SK-N-SH treated with all-trans-retinoic acid at 6 μM for 48 hours (cell line): ENCODE data around the gene KRT86.
"Not testable (repeated sequence)": the region's sequence is repeated elsewhere in the genome, so short reads cannot be mapped to it uniquely, and the experiment has no call there.

Experiments
- ATAC-seq: fragments of 200-7000 bp; cut with Tn5 transposase; 3 replicates; pipeline ENCODE4 v1.9.1; 2020; ENCODE audit warnings: mild to moderate bottlenecking, moderate library complexity
- ARNTL ChIP-seq: fragments of 450-650 bp; formaldehyde crosslinking; IDR thresholded peaks from 2 replicates; pipeline ENCODE4 v1.5.0; 2020; ENCODE audit warnings: low read depth, mild to moderate bottlenecking, moderate library complexity, borderline replicate concordance
- BACH2 ChIP-seq: fragments of 250-450 bp; sonication (Bioruptor Pico); IDR thresholded peaks from 2 replicates; pipeline ENCODE4 v1.9.0; 2021; ENCODE audit warnings: mild to moderate bottlenecking, borderline replicate concordance
- CREB5 ChIP-seq: fragments of 250-450 bp; sonication (Bioruptor Pico); IDR thresholded peaks from 2 replicates; pipeline ENCODE4 v1.5.1; 2020; ENCODE audit warnings: low read depth, mild to moderate bottlenecking, moderate library complexity
- CSDC2 ChIP-seq: fragments of 250-450 bp; sonication (Bioruptor Pico); IDR thresholded peaks from 2 replicates; pipeline ENCODE4 v1.5.0; 2020; ENCODE audit warnings: mild to moderate bottlenecking, moderate library complexity
- ESRRG ChIP-seq: fragments of 250-450 bp; sonication (Bioruptor Pico); IDR thresholded peaks from 2 replicates; pipeline ENCODE4 v1.6.1; 2021; ENCODE audit warnings: mild to moderate bottlenecking
- GLIS3 ChIP-seq: fragments of 250-450 bp; sonication (Bioruptor Pico); IDR thresholded peaks from 2 replicates; pipeline ENCODE4 v1.5.0; 2020; ENCODE audit warnings: mild to moderate bottlenecking, moderate library complexity
- ISL1 ChIP-seq: fragments of 250-450 bp; sonication (Bioruptor Pico); IDR thresholded peaks from 2 replicates; pipeline ENCODE4 v2.1.2; 2022; ENCODE audit warnings: mild to moderate bottlenecking, moderate library complexity
- OSR1 ChIP-seq: fragments of 250-450 bp; sonication (Bioruptor Pico); IDR thresholded peaks from 2 replicates; pipeline ENCODE4 v1.8.0; 2022; ENCODE audit warnings: moderate library complexity, mild to moderate bottlenecking, inconsistent platforms
- PATZ1 ChIP-seq: fragments of 250-450 bp; sonication (Bioruptor Pico); IDR thresholded peaks from 2 replicates; pipeline ENCODE4 v1.8.0; 2020; ENCODE audit warnings: mild to moderate bottlenecking, moderate library complexity, borderline replicate concordance
- PPARA ChIP-seq: fragments of 250-450 bp; sonication (Bioruptor Pico); IDR thresholded peaks from 2 replicates; pipeline ENCODE4 v1.5.0; 2020; ENCODE audit warnings: mild to moderate bottlenecking, borderline replicate concordance
- RARB ChIP-seq: fragments of 250-450 bp; sonication (Bioruptor Pico); IDR thresholded peaks from 2 replicates; pipeline ENCODE4 v1.8.0; 2021; ENCODE audit warnings: mild to moderate bottlenecking, moderate library complexity
- SNAI2 ChIP-seq: fragments of 250-450 bp; sonication (Bioruptor Pico); IDR thresholded peaks from 2 replicates; pipeline ENCODE4 v1.5.0; 2020; ENCODE audit warnings: mild to moderate bottlenecking, moderate library complexity
- TCF4 ChIP-seq: fragments of 250-450 bp; sonication (Bioruptor Pico); IDR thresholded peaks from 2 replicates; pipeline ENCODE4 v1.8.0; 2021; ENCODE audit warnings: mild to moderate bottlenecking, moderate library complexity, borderline replicate concordance
- TOX ChIP-seq: fragments of 250-450 bp; sonication (Bioruptor Pico); IDR thresholded peaks from 2 replicates; pipeline ENCODE4 v1.8.0; 2021; ENCODE audit warnings: mild to moderate bottlenecking, moderate library complexity, borderline replicate concordance
- ZC3H10 ChIP-seq: fragments of 250-450 bp; sonication (Bioruptor Pico); IDR thresholded peaks from 2 replicates; pipeline ENCODE4 v1.5.1; 2021; ENCODE audit warnings: mild to moderate bottlenecking, moderate library complexity
- ZFP3 ChIP-seq: fragments of 250-450 bp; sonication (Bioruptor Pico); IDR thresholded peaks from 2 replicates; pipeline ENCODE4 v1.5.0; 2020; ENCODE audit warnings: mild to moderate bottlenecking, moderate library complexity
- ZFP30 ChIP-seq: fragments of 450-650 bp; formaldehyde crosslinking; IDR thresholded peaks from 2 replicates; pipeline ENCODE4 v1.5.0; 2022; ENCODE audit warnings: mild to moderate bottlenecking, moderate library complexity
- ZNF565 ChIP-seq: fragments of 450-650 bp; formaldehyde crosslinking; conservative IDR thresholded peaks from 2 replicates; pipeline ENCODE4 v1.5.0; 2020; ENCODE audit warnings: low read depth, mild to moderate bottlenecking, moderate library complexity
- ZNF70 ChIP-seq: fragments of 450-650 bp; formaldehyde crosslinking; IDR thresholded peaks from 2 replicates; pipeline ENCODE4 v1.5.0; 2020; ENCODE audit warnings: mild to moderate bottlenecking, moderate library complexity
- TF ChIP-seq, protein P1 (sequence below): fragments of 250-450 bp; sonication (Bioruptor Pico); IDR thresholded peaks from 2 replicates; pipeline ENCODE4 v1.5.1; 2021; ENCODE audit warnings: mild to moderate bottlenecking, moderate library complexity

KRT86 gene

GRCh38 chr12:52344111-52344510, 69.7 kb downstream of the KRT86 start (continued):
- TF ChIP-seq ZC3H10 (CRISPR knock-in tag) (no peak), ZNF565 (CRISPR knock-in tag) (no peak), CSDC2 (CRISPR knock-in tag) (no peak)
- TF ChIP-seq, all 23 proteins: peak for 0

DNA sequence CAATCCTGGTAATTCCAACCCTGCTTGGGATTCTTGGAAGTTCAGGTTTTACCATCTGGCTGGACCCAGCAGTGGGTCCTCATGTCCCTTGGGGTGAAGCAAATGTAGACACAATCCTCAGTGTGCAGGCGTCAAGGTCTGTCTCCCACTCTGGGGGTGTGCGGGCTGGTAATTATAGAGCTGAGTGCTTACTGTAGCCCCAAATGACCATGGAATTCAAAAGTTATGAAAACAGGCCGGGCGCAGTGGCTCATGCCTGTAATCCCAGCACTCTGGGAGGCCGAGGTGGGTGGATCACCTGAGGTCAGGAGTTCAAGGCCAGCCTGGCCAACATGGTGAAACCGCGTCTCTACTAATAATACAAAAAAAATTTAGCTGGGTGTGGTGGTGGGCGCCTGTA, 70.6 kb downstream of the KRT86 start:
- not testable (repeated sequence) for ATAC-seq

DNA sequence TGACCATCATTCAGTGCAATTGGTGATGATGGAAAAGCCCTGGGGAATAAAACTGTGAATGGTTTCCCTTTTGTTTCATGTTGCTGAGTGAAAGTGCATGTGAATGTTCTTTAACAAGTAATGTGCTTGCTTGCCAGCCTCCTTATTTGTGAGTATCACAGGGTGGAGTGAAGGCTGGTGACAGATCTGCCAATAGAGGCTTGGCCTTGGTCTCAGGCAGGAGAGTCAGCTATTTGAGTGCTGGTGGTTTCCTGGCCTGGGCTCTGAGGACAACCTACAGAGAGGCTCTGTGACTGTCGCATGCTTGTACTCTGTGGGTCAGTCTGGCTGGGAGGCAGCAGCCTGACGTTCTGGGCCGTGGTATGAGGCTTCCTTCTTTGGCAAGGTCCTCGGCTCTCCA, 72.1 kb downstream of the KRT86 start:
- ATAC-seq, result no peak
- TF ChIP-seq GLIS3 (CRISPR knock-in tag) (no peak), OSR1 (CRISPR knock-in tag) (no peak), ZNF70 (CRISPR knock-in tag) (no peak), ZFP3 (CRISPR knock-in tag) (no peak), TOX (CRISPR knock-in tag) (no peak), TCF4 (CRISPR knock-in tag) (no peak), ESRRG (CRISPR knock-in tag) (no peak), BACH2 (CRISPR knock-in tag) (no peak), ZFP30 (CRISPR knock-in tag) (no peak), ISL1 (CRISPR knock-in tag) (no peak), CREB5 (CRISPR knock-in tag) (no peak)
- TF ChIP-seq, protein P1, sequence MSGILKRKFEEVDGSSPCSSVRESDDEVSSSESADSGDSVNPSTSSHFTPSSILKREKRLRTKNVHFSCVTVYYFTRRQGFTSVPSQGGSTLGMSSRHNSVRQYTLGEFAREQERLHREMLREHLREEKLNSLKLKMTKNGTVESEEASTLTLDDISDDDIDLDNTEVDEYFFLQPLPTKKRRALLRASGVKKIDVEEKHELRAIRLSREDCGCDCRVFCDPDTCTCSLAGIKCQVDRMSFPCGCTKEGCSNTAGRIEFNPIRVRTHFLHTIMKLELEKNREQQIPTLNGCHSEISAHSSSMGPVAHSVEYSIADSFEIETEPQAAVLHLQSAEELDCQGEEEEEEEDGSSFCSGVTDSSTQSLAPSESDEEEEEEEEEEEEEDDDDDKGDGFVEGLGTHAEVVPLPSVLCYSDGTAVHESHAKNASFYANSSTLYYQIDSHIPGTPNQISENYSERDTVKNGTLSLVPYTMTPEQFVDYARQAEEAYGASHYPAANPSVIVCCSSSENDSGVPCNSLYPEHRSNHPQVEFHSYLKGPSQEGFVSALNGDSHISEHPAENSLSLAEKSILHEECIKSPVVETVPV, result no peak

DNA sequence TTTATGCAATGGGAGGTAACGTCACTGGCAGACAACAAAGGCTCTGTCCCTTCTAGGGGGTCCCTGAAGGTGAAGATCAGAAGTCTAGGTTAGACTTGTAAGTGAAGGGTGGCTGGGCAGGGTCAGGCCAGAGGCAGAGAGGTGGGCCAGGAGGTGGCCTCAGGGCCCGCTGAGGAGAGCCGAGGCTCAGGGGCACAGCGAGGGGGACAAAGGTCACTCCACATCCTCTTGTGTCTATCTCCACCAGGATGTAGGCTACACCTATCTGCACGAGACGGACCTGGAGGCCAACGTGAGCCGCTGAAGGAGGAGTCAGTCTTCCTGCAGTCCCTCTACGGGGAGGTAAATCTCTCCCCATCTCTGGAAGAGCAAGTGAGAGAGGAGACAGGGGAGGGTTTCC, 72.6 kb downstream of the KRT86 start:
- TF ChIP-seq PATZ1 (CRISPR knock-in tag) (no peak), GLIS3 (CRISPR knock-in tag) (no peak), BACH2 (CRISPR knock-in tag) (no peak), ZNF70 (CRISPR knock-in tag) (no peak), ZNF565 (CRISPR knock-in tag) (no peak)
- TF ChIP-seq, protein P1, result no peak
- no peak for ATAC-seq

DNA sequence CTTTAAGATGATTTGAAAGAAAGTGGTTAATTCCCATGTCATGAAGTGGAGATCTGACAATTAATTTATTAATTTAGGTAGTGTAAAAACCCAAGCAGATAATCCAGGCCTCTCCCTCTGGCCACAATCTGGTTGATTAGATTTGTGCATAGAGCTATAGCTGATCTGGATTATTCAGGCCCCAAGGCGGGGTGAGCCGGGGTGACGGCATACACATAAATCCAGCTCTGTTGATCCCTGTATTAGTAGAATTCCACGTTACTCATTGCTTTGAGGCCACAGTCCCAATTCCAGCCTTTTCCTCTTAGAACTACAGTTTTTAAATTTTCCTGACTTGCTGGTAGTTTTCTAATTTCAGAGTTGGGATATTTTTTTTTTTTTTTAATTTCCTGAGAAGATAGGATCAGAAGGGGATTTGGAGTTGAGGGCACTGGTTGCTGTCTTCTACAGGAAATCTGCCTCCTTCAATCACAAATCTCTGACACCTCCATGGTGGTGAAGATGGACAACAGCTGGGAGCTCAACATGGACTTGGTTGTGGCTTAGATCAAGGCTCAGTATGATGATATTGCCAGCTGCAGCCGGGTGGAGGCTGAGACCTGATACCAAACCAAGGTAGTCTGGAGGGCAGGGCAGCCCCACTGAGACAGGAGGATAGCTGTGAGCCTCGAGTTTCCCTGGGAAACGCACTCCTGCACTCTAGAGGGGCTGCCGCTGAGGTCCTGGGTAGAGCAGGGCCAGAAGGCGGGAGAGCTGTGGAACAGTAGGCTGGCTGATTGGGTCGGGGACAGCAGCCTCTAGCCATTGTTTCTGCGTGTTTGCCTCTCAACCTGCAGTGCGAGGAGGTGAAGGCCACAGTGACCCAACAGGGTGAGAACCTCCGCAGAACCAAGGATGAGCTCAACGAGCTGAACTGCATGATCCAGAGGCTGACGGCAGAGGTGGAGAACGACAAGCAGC, 73.4 kb downstream of the KRT86 start:
- no peak for TF ChIP-seq CSDC2 (CRISPR knock-in tag)
- no peak for TF ChIP-seq ARNTL (CRISPR knock-in tag)
- TF ChIP-seq GLIS3 (CRISPR knock-in tag), result no peak
- no peak for TF ChIP-seq PPARA (CRISPR knock-in tag)
- no peak for TF ChIP-seq ZFP3 (CRISPR knock-in tag)
- no peak for TF ChIP-seq SNAI2 (CRISPR knock-in tag)
- TF ChIP-seq ZFP30 (CRISPR knock-in tag), result no peak
- no peak for TF ChIP-seq PATZ1 (CRISPR knock-in tag)
- TF ChIP-seq ISL1 (CRISPR knock-in tag), result no peak
- no peak for TF ChIP-seq CREB5 (CRISPR knock-in tag)
- no peak for TF ChIP-seq TCF4 (CRISPR knock-in tag)
- TF ChIP-seq ZC3H10 (CRISPR knock-in tag), result no peak
- TF ChIP-seq, protein P1, result no peak
- TF ChIP-seq TOX (CRISPR knock-in tag), result no peak
- no peak for TF ChIP-seq ZNF70 (CRISPR knock-in tag)
- no peak for TF ChIP-seq RARB
- TF ChIP-seq BACH2 (CRISPR knock-in tag), result no peak
- no peak for TF ChIP-seq ESRRG (CRISPR knock-in tag)
- no peak for ATAC-seq
